ENCODE data around the gene RTN4RL1.

Gene RTN4RL1

DNA sequence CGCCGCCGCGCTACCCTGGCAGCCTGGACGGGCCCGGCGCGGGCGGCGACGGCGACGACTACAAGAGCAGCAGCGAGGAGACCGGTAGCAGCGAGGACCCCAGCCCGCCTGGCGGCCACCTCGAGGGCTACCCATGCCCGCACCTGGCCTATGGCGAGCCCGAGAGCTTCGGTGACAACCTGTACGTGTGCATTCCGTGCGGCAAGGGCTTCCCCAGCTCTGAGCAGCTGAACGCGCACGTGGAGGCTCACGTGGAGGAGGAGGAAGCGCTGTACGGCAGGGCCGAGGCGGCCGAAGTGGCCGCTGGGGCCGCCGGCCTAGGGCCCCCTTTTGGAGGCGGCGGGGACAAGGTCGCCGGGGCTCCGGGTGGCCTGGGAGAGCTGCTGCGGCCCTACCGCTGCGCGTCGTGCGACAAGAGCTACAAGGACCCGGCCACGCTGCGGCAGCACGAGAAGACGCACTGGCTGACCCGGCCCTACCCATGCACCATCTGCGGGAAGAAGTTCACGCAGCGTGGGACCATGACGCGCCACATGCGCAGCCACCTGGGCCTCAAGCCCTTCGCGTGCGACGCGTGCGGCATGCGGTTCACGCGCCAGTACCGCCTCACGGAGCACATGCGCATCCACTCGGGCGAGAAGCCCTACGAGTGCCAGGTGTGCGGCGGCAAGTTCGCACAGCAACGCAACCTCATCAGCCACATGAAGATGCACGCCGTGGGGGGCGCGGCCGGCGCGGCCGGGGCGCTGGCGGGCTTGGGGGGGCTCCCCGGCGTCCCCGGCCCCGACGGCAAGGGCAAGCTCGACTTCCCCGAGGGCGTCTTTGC, 32.8 kb upstream of the RTN4RL1 start:
- no peak for DNase-seq (ENCODE audit: low spot score)
- TF ChIP-seq, protein P1, sequence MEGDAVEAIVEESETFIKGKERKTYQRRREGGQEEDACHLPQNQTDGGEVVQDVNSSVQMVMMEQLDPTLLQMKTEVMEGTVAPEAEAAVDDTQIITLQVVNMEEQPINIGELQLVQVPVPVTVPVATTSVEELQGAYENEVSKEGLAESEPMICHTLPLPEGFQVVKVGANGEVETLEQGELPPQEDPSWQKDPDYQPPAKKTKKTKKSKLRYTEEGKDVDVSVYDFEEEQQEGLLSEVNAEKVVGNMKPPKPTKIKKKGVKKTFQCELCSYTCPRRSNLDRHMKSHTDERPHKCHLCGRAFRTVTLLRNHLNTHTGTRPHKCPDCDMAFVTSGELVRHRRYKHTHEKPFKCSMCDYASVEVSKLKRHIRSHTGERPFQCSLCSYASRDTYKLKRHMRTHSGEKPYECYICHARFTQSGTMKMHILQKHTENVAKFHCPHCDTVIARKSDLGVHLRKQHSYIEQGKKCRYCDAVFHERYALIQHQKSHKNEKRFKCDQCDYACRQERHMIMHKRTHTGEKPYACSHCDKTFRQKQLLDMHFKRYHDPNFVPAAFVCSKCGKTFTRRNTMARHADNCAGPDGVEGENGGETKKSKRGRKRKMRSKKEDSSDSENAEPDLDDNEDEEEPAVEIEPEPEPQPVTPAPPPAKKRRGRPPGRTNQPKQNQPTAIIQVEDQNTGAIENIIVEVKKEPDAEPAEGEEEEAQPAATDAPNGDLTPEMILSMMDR (IDR thresholded peaks at IDR 0.05; ENCODE audit: extremely low read depth, missing control alignments) = no peak

DNA sequence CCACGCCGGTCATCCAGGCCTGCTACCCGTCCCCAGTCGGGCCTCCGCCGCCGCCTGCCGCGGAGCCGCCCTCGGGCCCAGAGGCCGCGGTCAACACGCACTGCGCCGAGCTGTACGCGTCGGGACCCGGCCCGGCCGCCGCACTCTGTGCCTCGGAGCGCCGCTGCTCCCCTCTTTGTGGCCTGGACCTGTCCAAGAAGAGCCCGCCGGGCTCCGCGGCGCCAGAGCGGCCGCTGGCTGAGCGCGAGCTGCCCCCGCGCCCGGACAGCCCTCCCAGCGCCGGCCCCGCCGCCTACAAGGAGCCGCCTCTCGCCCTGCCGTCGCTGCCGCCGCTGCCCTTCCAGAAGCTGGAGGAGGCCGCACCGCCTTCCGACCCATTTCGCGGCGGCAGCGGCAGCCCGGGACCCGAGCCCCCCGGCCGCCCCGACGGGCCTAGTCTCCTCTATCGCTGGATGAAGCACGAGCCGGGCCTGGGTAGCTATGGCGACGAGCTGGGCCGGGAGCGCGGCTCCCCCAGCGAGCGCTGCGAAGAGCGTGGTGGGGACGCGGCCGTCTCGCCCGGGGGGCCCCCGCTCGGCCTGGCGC, 32.1 kb upstream of the RTN4RL1 start:
- DNase-seq (ENCODE audit: low spot score) = no peak
- TF ChIP-seq, protein P1 (IDR thresholded peaks at IDR 0.05; ENCODE audit: extremely low read depth, missing control alignments) = no peak

DNA sequence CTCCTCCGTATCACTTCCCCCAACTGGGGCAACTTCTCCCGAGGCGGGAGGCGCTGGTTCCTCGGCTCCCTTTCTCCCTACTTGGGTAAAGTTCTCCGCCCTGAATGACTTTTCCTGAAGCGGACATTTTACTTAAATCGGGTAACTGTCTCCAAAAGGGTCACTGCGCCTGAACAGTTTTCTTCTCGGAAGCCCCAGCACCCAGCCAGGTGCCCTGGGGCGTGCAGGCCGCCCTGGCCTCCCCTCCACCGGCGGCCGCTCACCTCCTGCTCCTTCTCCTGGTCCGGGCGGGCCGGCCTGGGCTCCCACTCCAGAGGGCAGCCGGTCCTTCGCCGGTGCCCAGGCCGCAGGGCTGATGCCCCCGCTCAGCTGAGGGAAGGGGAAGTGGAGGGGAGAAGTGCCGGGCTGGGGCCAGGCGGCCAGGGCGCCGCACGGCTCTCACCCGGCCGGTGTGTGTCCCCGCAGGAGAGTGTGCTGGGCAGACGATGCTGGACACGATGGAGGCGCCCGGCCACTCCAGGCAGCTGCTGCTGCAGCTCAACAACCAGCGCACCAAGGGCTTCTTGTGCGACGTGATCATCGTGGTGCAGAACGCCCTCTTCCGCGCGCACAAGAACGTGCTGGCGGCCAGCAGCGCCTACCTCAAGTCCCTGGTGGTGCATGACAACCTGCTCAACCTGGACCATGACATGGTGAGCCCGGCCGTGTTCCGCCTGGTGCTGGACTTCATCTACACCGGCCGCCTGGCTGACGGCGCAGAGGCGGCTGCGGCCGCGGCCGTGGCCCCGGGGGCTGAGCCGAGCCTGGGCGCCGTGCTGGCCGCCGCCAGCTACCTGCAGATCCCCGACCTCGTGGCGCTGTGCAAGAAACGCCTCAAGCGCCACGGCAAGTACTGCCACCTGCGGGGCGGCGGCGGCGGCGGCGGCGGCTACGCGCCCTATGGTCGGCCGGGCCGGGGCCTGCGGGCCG, 31.4 kb upstream of the RTN4RL1 start:
- DNase-seq (ENCODE audit: low spot score) = peak; percentile 83

DNA sequence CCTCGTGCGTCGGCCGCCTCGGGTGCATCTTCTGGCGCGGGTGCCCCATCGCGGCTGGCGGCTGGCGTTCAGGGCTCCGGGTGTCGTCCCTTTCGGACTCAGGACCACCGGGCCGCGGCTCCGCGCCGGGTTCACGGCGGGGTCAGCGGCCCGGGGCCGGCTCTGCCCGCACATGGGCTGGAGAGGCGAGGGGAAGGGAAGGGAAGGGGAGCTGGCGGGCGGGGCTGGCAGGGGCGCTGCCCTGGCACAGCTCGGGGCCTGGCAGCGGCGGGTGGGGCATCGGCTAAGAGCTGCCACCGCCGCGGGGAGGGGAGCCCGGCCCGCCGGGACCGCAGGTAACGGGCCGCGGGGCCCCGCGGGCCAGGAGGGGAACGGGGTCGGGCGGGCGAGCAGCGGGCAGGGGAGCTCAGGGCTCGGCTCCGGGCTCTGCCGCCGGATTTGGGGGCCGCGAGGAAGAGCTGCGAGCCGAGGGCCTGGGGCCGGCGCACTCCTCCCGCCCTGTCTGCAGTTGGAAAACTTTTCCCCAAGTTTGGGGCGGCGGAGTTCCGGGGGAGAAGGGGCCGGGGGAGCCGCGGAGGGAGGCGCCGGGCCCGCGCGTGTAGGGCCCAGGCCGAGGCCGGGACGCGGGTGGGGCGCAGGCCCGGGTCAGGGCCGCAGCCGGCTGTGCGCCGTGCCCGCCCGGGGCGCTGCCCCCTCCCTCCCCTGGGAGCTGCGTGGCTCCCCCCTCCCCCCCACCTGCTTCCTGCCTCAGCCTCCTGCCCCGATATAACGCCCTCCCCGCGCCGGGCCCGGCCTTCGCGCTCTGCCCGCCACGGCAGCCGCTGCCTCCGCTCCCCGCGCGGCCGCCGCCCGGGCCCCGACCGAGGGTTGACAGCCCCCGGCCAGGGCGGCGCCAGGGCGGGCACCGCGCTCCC, 30.4 kb upstream of the RTN4RL1 start:
- peak; percentile 87 for DNase-seq (ENCODE audit: low spot score)
- TF ChIP-seq, protein P1 (IDR thresholded peaks at IDR 0.05; ENCODE audit: extremely low read depth, missing control alignments) = no peak

More for the DNA sequence above, 31.4 kb upstream of the RTN4RL1 start:
- TF ChIP-seq, protein P1 (IDR thresholded peaks at IDR 0.05; ENCODE audit: extremely low read depth, missing control alignments) = peak; percentile 27

DNA sequence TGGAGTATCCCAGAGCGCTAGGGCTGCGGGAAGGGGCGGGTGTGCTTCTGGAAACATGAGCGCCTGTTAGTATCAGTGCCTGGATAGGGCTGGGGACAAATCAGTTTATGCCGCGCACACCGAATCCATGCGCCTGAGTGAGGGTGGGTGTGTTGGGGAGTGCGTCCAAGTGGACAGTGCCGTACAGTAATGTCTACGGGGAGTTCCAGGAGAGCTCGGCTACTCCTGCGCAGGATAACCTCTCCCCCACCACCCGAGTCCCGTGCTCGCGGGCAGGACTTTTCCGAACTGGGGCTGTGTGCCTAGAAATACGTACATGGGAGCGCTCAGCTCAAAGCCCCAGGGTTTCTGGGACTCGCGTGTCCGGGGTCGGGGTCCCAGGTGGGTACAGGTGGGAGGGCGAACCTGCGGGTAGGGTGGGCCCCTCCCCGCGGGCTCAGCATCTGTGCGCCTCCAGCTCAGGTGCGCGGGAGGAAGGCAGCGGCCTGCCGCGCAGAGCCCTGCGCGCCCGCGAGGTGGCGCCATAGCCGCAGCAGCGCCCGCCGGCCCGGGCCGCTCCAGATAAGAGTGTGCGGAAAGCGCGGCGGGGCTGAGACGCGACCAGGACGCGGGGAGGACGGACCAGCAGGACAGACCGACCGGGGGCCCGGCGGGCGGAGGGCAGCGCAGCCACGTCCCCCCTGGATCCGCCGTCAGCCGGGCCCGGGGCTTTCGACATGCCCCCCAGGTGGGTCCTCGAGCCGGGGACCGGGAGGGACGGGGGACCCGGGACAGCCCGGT, 29.6 kb upstream of the RTN4RL1 start, which contains the start of gene HIC1:
HIC1 (plus strand) TSS at position 592 of the 780 bp plus-strand sequence. CDS start 1,588 bp downstream, outside the sequence.
- TF ChIP-seq, protein P1 (IDR thresholded peaks at IDR 0.05; ENCODE audit: extremely low read depth, missing control alignments) = peak; percentile 92
- DNase-seq (ENCODE audit: low spot score) = peak; percentile 92

DNA sequence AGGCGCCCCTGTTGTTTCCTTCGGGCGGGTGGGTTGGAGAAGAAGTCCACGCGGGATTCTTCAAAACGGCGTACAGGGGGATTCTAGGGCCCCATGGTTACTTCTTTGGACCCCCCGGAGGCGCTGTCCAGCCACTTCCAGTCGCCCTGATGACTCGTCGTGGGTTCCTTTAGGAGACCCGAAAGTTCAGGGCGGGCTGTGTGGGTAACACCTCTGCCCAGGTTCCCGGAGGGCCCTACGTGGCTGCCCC, 29.1 kb upstream of the RTN4RL1 start:
- DNase-seq (ENCODE audit: low spot score) = no peak
- TF ChIP-seq, protein P1 (IDR thresholded peaks at IDR 0.05; ENCODE audit: extremely low read depth, missing control alignments) = no peak

All from GM20000 (cell line).